AG20443 (cell line): ENCODE results near the gene MAML2.

Experiments used
- DNase-seq: peaks from one replicate; pipeline ENCODE4 v3.0.0; 2012; ENCODE audit warnings: low spot score, mixed read lengths

MAML2 gene

GRCh38 chr11:95964281-95964680 is 378.7 kb downstream of the MAML2 start:
- no peak for DNase-seq

- no peak for DNase-seq
Measured at GRCh38 chr11:95961758-95962157, 381.2 kb downstream of the MAML2 start.

GRCh38 chr11:95950905-95951304 is 392.1 kb downstream of the MAML2 start:
- DNase-seq = no peak

- no peak for DNase-seq
Measured at GRCh38 chr11:95948637-95949036, 394.4 kb downstream of the MAML2 start.

GRCh38 chr11:95944623-95945022 is 398.4 kb downstream of the MAML2 start:
- no peak for DNase-seq

- no peak for DNase-seq
Measured at GRCh38 chr11:95943546-95943945, 399.4 kb downstream of the MAML2 start.

GRCh38 chr11:95939091-95939490 is 403.9 kb downstream of the MAML2 start:
- DNase-seq = no peak

GRCh38 chr11:95937358-95937757 is 405.6 kb downstream of the MAML2 start:
- DNase-seq = no peak

- no peak for DNase-seq
Measured at GRCh38 chr11:95933594-95933993, 409.4 kb downstream of the MAML2 start.

GRCh38 chr11:95931916-95932315 is 411.1 kb downstream of the MAML2 start:
- no peak for DNase-seq

GRCh38 chr11:95930948-95931347 is 412.0 kb downstream of the MAML2 start:
- DNase-seq = no peak

GRCh38 chr11:95926726-95927125 is 416.3 kb downstream of the MAML2 start:
- DNase-seq = no peak
